Ectodermal cell (in vitro differentiated cells): ENCODE results near the gene SARS2.

Experiments used
- H3K27ac ChIP-seq: 2 replicates; pipeline ENCODE4 v1.7.0; 2013; ENCODE audit warnings: mild to moderate bottlenecking, low read depth, low read length; ENCODE audit not compliant: insufficient read depth, poor library complexity, severe bottlenecking
- H3K27me3 ChIP-seq: 2 replicates; pipeline ENCODE4 v1.7.0; 2013; ENCODE audit warnings: mild to moderate bottlenecking, low read length; ENCODE audit not compliant: insufficient read depth, control insufficient read depth, poor library complexity, severe bottlenecking
- H3K36me3 ChIP-seq: one replicate; pipeline ENCODE4 v1.7.0; 2013; ENCODE audit warnings: low read length; ENCODE audit not compliant: control insufficient read depth, insufficient read depth
- H3K4me1 ChIP-seq: one replicate; pipeline ENCODE4 v1.7.0; 2013; ENCODE audit warnings: low read length; ENCODE audit not compliant: control insufficient read depth, insufficient read depth
- H3K4me3 ChIP-seq: 2 replicates; pipeline ENCODE4 v1.7.0; 2013; ENCODE audit warnings: low read depth, low read length, control low read depth; ENCODE audit not compliant: insufficient read depth
- H3K9me3 ChIP-seq: 2 replicates; pipeline ENCODE4 v1.7.0; 2013; ENCODE audit warnings: mild to moderate bottlenecking, low read length, moderate library complexity; ENCODE audit not compliant: control insufficient read depth
- WGBS, 2 experiments: methylation state at CpG; one replicate each; pipeline ENCODE4 v1.1.7; 2013; ENCODE audit warnings: missing lambda C conversion rate in 2 of 2; 5-methylcytosine and 5-hydroxymethylcytosine counted together

Gene SARS2

GRCh38 chr19:38917516-38917915 lies 13.0 kb downstream of the SARS2 start:
- Histone ChIP-seq H3K36me3 (no peaks in the 10 kb centered on the region), H3K4me3 (no peak overlapping the region), H3K9me3 (no peaks in the 10 kb centered on the region), H3K4me1 (no peaks in the 10 kb centered on the region), H3K27ac (no peak overlapping the region), H3K27me3 (no peaks in the 10 kb centered on the region)
- WGBS, 2 experiments = 94 to 95% methylated on average over 9 of the region's 9 CpGs

- Histone ChIP-seq H3K27me3 (peaks cover 4% of the 10 kb centered on the region), H3K4me1 (no peaks in the 10 kb centered on the region), H3K4me3 (no peak overlapping the region), H3K27ac (no peak overlapping the region), H3K9me3 (no peaks in the 10 kb centered on the region), H3K36me3 (no peaks in the 10 kb centered on the region)
- 96% methylated on average over 44 of the region's 44 CpGs for WGBS, 2 experiments
Observed at GRCh38 chr19:38915329-38916321, 14.9 kb downstream of the SARS2 start.

GRCh38 chr19:38913958-38914357 lies 16.6 kb downstream of the SARS2 start:
- no peak overlapping the region for H3K4me3 ChIP-seq
- H3K36me3 ChIP-seq = no peaks in the 10 kb centered on the region
- no peaks in the 10 kb centered on the region for H3K9me3 ChIP-seq
- peaks cover 4% of the 10 kb centered on the region for H3K27me3 ChIP-seq
- H3K4me1 ChIP-seq = no peaks in the 10 kb centered on the region
- no peak overlapping the region for H3K27ac ChIP-seq
- 94% methylated on average over 8 of the region's 8 CpGs for WGBS, 2 experiments

GRCh38 chr19:38912600-38913514 lies 17.7 kb downstream of the SARS2 start:
- 87 to 88% methylated on average over 12 of the region's 12 CpGs for WGBS, 2 experiments
- no peaks in the 10 kb centered on the region for H3K9me3 ChIP-seq
- H3K27ac ChIP-seq = no peak overlapping the region
- peaks cover 4% of the 10 kb centered on the region for H3K27me3 ChIP-seq
- H3K4me1 ChIP-seq = no peaks in the 10 kb centered on the region
- no peak overlapping the region for H3K4me3 ChIP-seq
- H3K36me3 ChIP-seq = no peaks in the 10 kb centered on the region

GRCh38 chr19:38911388-38912001 lies 19.1 kb downstream of the SARS2 start:
- Histone ChIP-seq H3K4me3 (no peak overlapping the region), H3K36me3 (no peaks in the 10 kb centered on the region), H3K4me1 (no peaks in the 10 kb centered on the region), H3K27me3 (peaks cover 4% of the 10 kb centered on the region), H3K9me3 (no peaks in the 10 kb centered on the region), H3K27ac (no peak overlapping the region)
- 83 to 89% methylated on average over 16 of the region's 16 CpGs for WGBS, 2 experiments

DNA sequence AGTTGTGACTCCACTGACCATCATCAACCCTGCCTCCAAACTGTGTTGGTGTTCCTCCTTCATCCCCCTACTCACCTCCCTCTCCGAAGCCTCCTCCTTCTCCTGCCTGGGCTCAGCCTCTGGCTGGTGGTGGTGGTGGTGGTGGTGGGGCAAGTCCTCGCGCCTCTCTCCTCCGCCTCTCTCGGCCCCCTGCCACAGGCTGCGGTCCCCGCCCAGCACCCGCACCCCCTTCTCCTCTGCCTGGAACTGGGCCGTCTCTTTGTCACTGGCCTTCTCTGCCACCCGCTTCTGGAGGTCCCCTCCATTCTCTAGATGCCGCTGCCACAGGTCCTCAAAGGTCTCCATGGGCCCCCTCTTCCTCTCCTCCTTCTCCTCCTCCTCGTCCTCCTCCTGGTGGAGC lies 20.1 kb downstream of the SARS2 start:
- peaks cover 4% of the 10 kb centered on the region for H3K27me3 ChIP-seq
- H3K4me3 ChIP-seq = no peak overlapping the region
- H3K4me1 ChIP-seq = no peaks in the 10 kb centered on the region
- H3K27ac ChIP-seq = no peak overlapping the region
- no peaks in the 10 kb centered on the region for H3K36me3 ChIP-seq
- 93 to 94% methylated on average over 11 of the region's 12 CpGs for WGBS, 2 experiments
- H3K9me3 ChIP-seq = no peaks in the 10 kb centered on the region

- Histone ChIP-seq H3K27ac (no peak overlapping the region), H3K36me3 (no peaks in the 10 kb centered on the region), H3K4me1 (no peaks in the 10 kb centered on the region), H3K9me3 (no peaks in the 10 kb centered on the region), H3K4me3 (no peak overlapping the region), H3K27me3 (peaks cover 4% of the 10 kb centered on the region)
- WGBS, 2 experiments = 88 to 91% methylated on average over 10 of the region's 10 CpGs
Observed at GRCh38 chr19:38908911-38909310, 21.7 kb downstream of the SARS2 start.

- 95% methylated on average over 12 of the region's 12 CpGs for WGBS, 2 experiments
- Histone ChIP-seq H3K4me1 (no peaks in the 10 kb centered on the region), H3K27ac (no peak overlapping the region), H3K36me3 (no peaks in the 10 kb centered on the region), H3K27me3 (peaks cover 4% of the 10 kb centered on the region), H3K4me3 (no peak overlapping the region), H3K9me3 (no peaks in the 10 kb centered on the region)
Observed at GRCh38 chr19:38907670-38908069, 22.9 kb downstream of the SARS2 start.

DNA sequence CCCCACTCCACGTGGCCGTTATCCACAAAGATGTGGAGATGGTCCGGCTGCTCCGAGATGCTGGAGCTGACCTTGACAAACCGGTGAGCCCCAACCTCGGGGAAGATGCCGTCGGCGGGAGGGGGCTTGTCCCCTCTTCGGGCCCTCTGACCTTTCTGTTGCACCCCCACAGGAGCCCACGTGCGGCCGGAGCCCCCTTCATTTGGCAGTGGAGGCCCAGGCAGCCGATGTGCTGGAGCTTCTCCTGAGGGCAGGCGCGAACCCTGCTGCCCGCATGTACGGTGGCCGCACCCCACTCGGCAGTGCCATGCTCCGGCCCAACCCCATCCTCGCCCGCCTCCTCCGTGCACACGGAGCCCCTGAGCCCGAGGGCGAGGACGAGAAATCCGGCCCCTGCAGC lies 23.3 kb downstream of the SARS2 start:
- Histone ChIP-seq H3K27me3 (peaks cover 4% of the 10 kb centered on the region), H3K4me3 (no peak overlapping the region), H3K36me3 (no peaks in the 10 kb centered on the region), H3K9me3 (no peaks in the 10 kb centered on the region), H3K27ac (no peak overlapping the region), H3K4me1 (no peaks in the 10 kb centered on the region)
- WGBS, 2 experiments = 95 to 96% methylated on average over 29 of the region's 29 CpGs
